B cell (primary cell): ENCODE measurements around the gene ERN1. TPM values are rescaled to one million over a fixed set of nuclear protein-coding genes. Genes with fewer than 3 reads are reported as not detected.

Experiments used
- ATAC-seq: fragments of 200-7000 bp; cut with Tn5 transposase; one replicate; pipeline ENCODE4 v1.10.0; 2021; ENCODE audit warnings: low read depth, mild to moderate bottlenecking, moderate number of reproducible peaks, moderate library complexity
- CTCF ChIA-PET: fragments of 350-600 bp; sonication (Branson Sonifier 250); formaldehyde crosslinking; loops from one replicate; lab custom pipeline; 2021; ENCODE audit warnings: antibody characterized with exemption, inconsistent platforms; lab: Charles Lee
- POLR2A ChIA-PET: fragments of 350-600 bp; sonication (Branson Sonifier 250); formaldehyde crosslinking; loops from one replicate; lab custom pipeline; 2021; ENCODE audit warnings: antibody characterized with exemption; lab: Charles Lee
- DNase-seq: peaks from one replicate; pipeline ENCODE4 v3.0.0; 2013
- H2AFZ ChIP-seq: 2 replicates; pipeline ENCODE4 v1.6.1; 2012; ENCODE audit warnings: mild to moderate bottlenecking, low read depth, low read length; ENCODE audit not compliant: insufficient read depth, poor library complexity, severe bottlenecking
- H3K27ac ChIP-seq, 2 donors: 1 replicate in 1 of 2; 2 replicates in 1 of 2; pipeline ENCODE4 v1.5.1; 2012 to 2013; ENCODE audit warnings: low read length in 2 of 2, mild to moderate bottlenecking in 2 of 2, moderate library complexity in 1 of 2
- H3K27me3 ChIP-seq, 4 experiments: fragments of 200-600 bp in 1 of 4; sonication (generic) in 1 of 4; replicated peaks in 1 of 4; 1 replicate in 2 of 4; 2 replicates in 2 of 4; pipeline versions ENCODE4 v1.6.1 to v1.7.0; 2013 to 2016; ENCODE audit warnings: low read length in 3 of 4, mild to moderate bottlenecking in 2 of 4, mixed read lengths in 1 of 4, moderate library complexity in 1 of 4; ENCODE audit not compliant: insufficient read depth in 4 of 4, control insufficient read depth in 3 of 4; ENCODE audit errors: control extremely low read depth in 1 of 4
- H3K36me3 ChIP-seq, 2 experiments: replicated peaks in 1 of 2; 1 replicate in 1 of 2; 2 replicates in 1 of 2; pipeline versions ENCODE4 v1.6.1 to v1.7.1; 2013; ENCODE audit warnings: low read length in 1 of 2; ENCODE audit not compliant: insufficient read depth in 2 of 2, control insufficient read depth in 1 of 2; ENCODE audit errors: control extremely low read depth in 1 of 2, extremely low read depth in 1 of 2
- H3K4me1 ChIP-seq, 2 donors: fragments of 200-600 bp in 1 of 2; sonication (generic) in 1 of 2; 1 replicate in 1 of 2; 2 replicates in 1 of 2; pipeline versions ENCODE4 v1.5.1 to v1.6.1; 2013 to 2017; ENCODE audit warnings: low read length in 2 of 2; ENCODE audit not compliant: control insufficient read depth in 2 of 2, insufficient read depth in 2 of 2
- H3K4me2 ChIP-seq: replicated peaks from 2 replicates; pipeline ENCODE3; 2012; ENCODE audit warnings: mild to moderate bottlenecking, low read depth, low read length; ENCODE audit not compliant: poor library complexity, severe bottlenecking
- H3K4me3 ChIP-seq, 5 experiments: fragments of 200-600 bp in 1 of 5; sonication (generic) in 1 of 5; 1 replicate in 3 of 5; 2 replicates in 2 of 5; pipeline versions ENCODE4 v1.5.1 to v1.7.0; 2011 to 2016; ENCODE audit warnings: low read length in 4 of 5, mild to moderate bottlenecking in 4 of 5, low read depth in 2 of 5, control low read depth in 1 of 5, moderate library complexity in 1 of 5; ENCODE audit not compliant: insufficient read depth in 1 of 5; ENCODE audit errors: control extremely low read depth in 1 of 5, extremely low read depth in 1 of 5
- H3K79me2 ChIP-seq: fragments of 200-600 bp; sonication (generic); one replicate; pipeline ENCODE4 v1.6.0; 2016; ENCODE audit warnings: low read length; ENCODE audit not compliant: control insufficient read depth, insufficient read depth
- H3K9ac ChIP-seq: fragments of 200-600 bp; sonication (generic); 2 replicates; pipeline ENCODE4 v1.6.1; 2017; ENCODE audit warnings: mild to moderate bottlenecking, low read length, moderate library complexity
- H3K9me3 ChIP-seq, 3 donors: one replicate each; pipeline versions ENCODE4 v1.6.1 to v1.7.1; 2013; ENCODE audit warnings: low read length in 2 of 3; ENCODE audit not compliant: control insufficient read depth in 2 of 3, insufficient read depth in 1 of 3; ENCODE audit errors: control extremely low read depth in 1 of 3
- H4K20me1 ChIP-seq: 2 replicates; pipeline ENCODE4 v1.6.0; 2012; ENCODE audit warnings: mild to moderate bottlenecking, low read length; ENCODE audit not compliant: insufficient read depth, control insufficient read depth, poor library complexity, severe bottlenecking
- H3K27ac Mint-ChIP-seq: one replicate; pipeline ENCODE4 v1.8.0; 2021; ENCODE audit warnings: mixed read lengths
- H3K27me3 Mint-ChIP-seq: one replicate; pipeline ENCODE4 v1.8.0; 2021; ENCODE audit warnings: mixed read lengths
- H3K4me1 Mint-ChIP-seq: one replicate; pipeline ENCODE4 v1.8.0; 2021; ENCODE audit warnings: mixed read lengths
- H3K4me3 Mint-ChIP-seq: one replicate; pipeline ENCODE4 v1.8.0; 2021; ENCODE audit warnings: mixed read lengths
- H3K9me3 Mint-ChIP-seq: one replicate; pipeline ENCODE4 v1.8.0; 2022; ENCODE audit warnings: mixed read lengths; ENCODE audit not compliant: insufficient read depth
- CTCF ChIP-seq: fragments of 200-600 bp; IDR thresholded peaks from one replicate; pipeline ENCODE4 v1.8.0; 2022; ENCODE audit warnings: antibody characterized with exemption, mild to moderate bottlenecking
- EZH2 ChIP-seq: IDR thresholded peaks from 2 replicates; pipeline ENCODE4 v1.6.1; 2012; ENCODE audit warnings: borderline replicate concordance, low read depth, mild to moderate bottlenecking, moderate library complexity, low read length; ENCODE audit not compliant: insufficient read depth, poor library complexity, severe bottlenecking
- WGBS: methylation state at CpG from one replicate; pipeline ENCODE4 v1.1.5; 2013; ENCODE audit warnings: missing lambda C conversion rate; ENCODE audit not compliant: insufficient coverage; 5-methylcytosine and 5-hydroxymethylcytosine counted together
- intact Hi-C: fragments of 100-400 bp; cut with micrococcal nuclease; formaldehyde crosslinking; loops from one replicate; pipeline ENCODE4 v1.10.0; 2022
- polyA plus RNA-seq: library from polyadenylated mRNA; depleted of rRNA; stranded (reverse); fragments of >200 nt; gene quantifications from 2 replicates; pipeline ENCODE4 v1.2.3, GENCODE V29; 2012
- total RNA-seq, 2 donors: library from RNA; stranded (reverse); fragments of 120-200 nt in 1 of 2; gene quantifications; 1 replicate in 1 of 2; 2 replicates in 1 of 2; pipeline versions ENCODE4 v1.2.3 to v1.2.4, GENCODE V29; 2013 to 2022

Gene ERN1
- total and polyA plus RNA-seq, 2 donors (not counting 1 experiment from before 2014, with no cell fraction given): 7.0 to 19.4 TPM

GRCh38 chr17:64155129-64155528 lies 25.2 kb upstream of the ERN1 start:
- DNase-seq (no peak), ATAC-seq (no peak)
- H3K4me1 Mint-ChIP-seq: no peaks in the 10 kb centered on the region
- Histone ChIP-seq H3K4me1 (no peaks in the 10 kb centered on the region), H3K9ac (no peak overlapping the region), H3K27ac (no peak overlapping the region), H3K4me2 (no peak overlapping the region), H3K9me3 (no peaks in the 10 kb centered on the region), H3K79me2 (no peaks in the 10 kb centered on the region), H3K36me3 (peaks cover 0 to 1% of the 10 kb centered on the region in 2 experiments), H3K4me3 (no peak overlapping the region), H2AFZ (no peak overlapping the region), H3K27me3 (no peaks in the 10 kb centered on the region), H4K20me1 (no peaks in the 10 kb centered on the region)
- TF ChIP-seq EZH2: no peak
- no peak for TF ChIP-seq CTCF
- ChIA-PET POLR2A (interaction anchor here (1.2 kb wide), 1 partner anchor 10 kb away, joined by 4 read pairs; no protein-coding TSS in a partner anchor), CTCF (interaction anchor here (1.1 kb wide), 1 partner anchor 45 kb away, joined by 3 read pairs; no protein-coding TSS in a partner anchor)
- WGBS: 97% methylated on average over 6 of the region's 7 CpGs
- no peak overlapping the region for H3K4me3 Mint-ChIP-seq
- no peak overlapping the region for H3K27ac Mint-ChIP-seq
- no peaks in the 10 kb centered on the region for H3K27me3 Mint-ChIP-seq
- H3K9me3 Mint-ChIP-seq: no peaks in the 10 kb centered on the region
- intact Hi-C loops: no loop called here

- Histone ChIP-seq H4K20me1 (no peaks in the 10 kb centered on the region), H3K36me3 (peaks cover 0 to 1% of the 10 kb centered on the region in 2 experiments), H3K9ac (no peak overlapping the region), H2AFZ (no peak overlapping the region), H3K4me2 (no peak overlapping the region), H3K4me3 (no peak overlapping the region), H3K27ac (no peak overlapping the region), H3K27me3 (no peaks in the 10 kb centered on the region), H3K9me3 (no peaks in the 10 kb centered on the region), H3K79me2 (no peaks in the 10 kb centered on the region), H3K4me1 (no peaks in the 10 kb centered on the region)
- 97% methylated on average over 9 of the region's 9 CpGs for WGBS
- H3K27ac Mint-ChIP-seq: no peak overlapping the region
- DNase-seq (no peak), ATAC-seq (no peak)
- intact Hi-C loops: no loop called here
- POLR2A ChIA-PET: interaction anchor here (1.2 kb wide), 1 partner anchor 9 kb away, joined by 4 read pairs; no protein-coding TSS in a partner anchor
- H3K27me3 Mint-ChIP-seq: no peaks in the 10 kb centered on the region
- no peaks in the 10 kb centered on the region for H3K4me1 Mint-ChIP-seq
- H3K4me3 Mint-ChIP-seq: no peak overlapping the region
- no peaks in the 10 kb centered on the region for H3K9me3 Mint-ChIP-seq
- CTCF ChIA-PET: interaction anchor here (1.1 to 1.2 kb wide), 2 partner anchors 21 to 46 kb away, joined by 3 read pairs; no protein-coding TSS in a partner anchor
- TF ChIP-seq CTCF: no peak
- no peak for TF ChIP-seq EZH2
Observed at GRCh38 chr17:64154717-64155116, 24.8 kb upstream of the ERN1 start.
